ENCODE data around the gene FNDC8. TPM values are rescaled to one million over a fixed set of nuclear protein-coding genes. Genes with fewer than 3 reads are reported as not detected.
"Not testable (repeated sequence)": the region's sequence is repeated elsewhere in the genome, so short reads cannot be mapped to it uniquely, and the experiment has no call there.

The FNDC8 gene
- total and polyA plus RNA-seq, 2 experiments from 2014 or later: not detected

GRCh38 chr17:35089586-35090296 lies 31.7 kb upstream of the FNDC8 start:
- Histone ChIP-seq H3K9me2 (replicated peaks; ENCODE audit: insufficient read depth) (no peaks in the 10 kb centered on the region), H3K9me3 (ENCODE audit: low read depth) (no peaks in the 10 kb centered on the region), H3K4me1 (ENCODE audit: insufficient read depth) (peaks cover 7% of the 10 kb centered on the region), H3K36me3 (replicated peaks; ENCODE audit: insufficient read depth, low read depth) (no peaks in the 10 kb centered on the region), H3K27ac (peak overlapping the region; percentile 59), H3K79me2 (peaks cover 24% of the 10 kb centered on the region), H3K27me3 (no peaks in the 10 kb centered on the region), H3K4me2 (peak overlapping the region; percentile 81), H2AFZ (peak overlapping the region; percentile 72), H4K20me1 (ENCODE audit: insufficient read depth, poor library complexity, severe bottlenecking) (no peaks in the 10 kb centered on the region), H3K4me3 (peak overlapping the region; percentile 24)
- WGBS (ENCODE audit: low lambda C conversion rate, missing lambda C conversion rate): 44% methylated on average over 22 of the region's 22 CpGs
- no peak for TF ChIP-seq EZH2 (IDR thresholded peaks at IDR 0.05; ENCODE audit: borderline replicate concordance)
- no peak for TF ChIP-seq EZH2phosphoT487 (IDR thresholded peaks at IDR 0.05; ENCODE audit: low read depth, severe bottlenecking, unreplicated experiment)
- no peak for TF ChIP-seq CTCF (IDR thresholded peaks at IDR 0.05; ENCODE audit: poor library complexity)
- DNase-seq (ENCODE audit: low spot score): peak; percentile 51

GRCh38 chr17:35090707-35091106 lies 30.7 kb upstream of the FNDC8 start:
- not testable (repeated sequence) for H4K20me1 ChIP-seq (ENCODE audit: insufficient read depth, poor library complexity, severe bottlenecking); H3K36me3 ChIP-seq (replicated peaks; ENCODE audit: insufficient read depth, low read depth); H3K4me3 ChIP-seq; H3K4me1 ChIP-seq (ENCODE audit: insufficient read depth); DNase-seq (ENCODE audit: low spot score); H3K27ac ChIP-seq; H3K9me3 ChIP-seq (ENCODE audit: low read depth); H3K9me2 ChIP-seq (replicated peaks; ENCODE audit: insufficient read depth); H2AFZ ChIP-seq; H3K4me2 ChIP-seq; H3K27me3 ChIP-seq
- H3K79me2 ChIP-seq: peaks cover 15% of the 10 kb centered on the region
- WGBS (ENCODE audit: low lambda C conversion rate, missing lambda C conversion rate): 95% methylated on average over 11 of the region's 11 CpGs

GRCh38 chr17:35094902-35095301 lies 26.5 kb upstream of the FNDC8 start:
- Histone ChIP-seq H3K79me2 (no peaks in the 10 kb centered on the region), H4K20me1 (ENCODE audit: insufficient read depth, poor library complexity, severe bottlenecking) (no peaks in the 10 kb centered on the region), H3K4me2 (no peak overlapping the region), H3K36me3 (replicated peaks; ENCODE audit: insufficient read depth, low read depth) (no peaks in the 10 kb centered on the region), H3K27me3 (no peaks in the 10 kb centered on the region), H2AFZ (no peak overlapping the region), H3K9me2 (replicated peaks; ENCODE audit: insufficient read depth) (no peaks in the 10 kb centered on the region), H3K4me1 (ENCODE audit: insufficient read depth) (no peaks in the 10 kb centered on the region), H3K27ac (no peak overlapping the region), H3K9me3 (ENCODE audit: low read depth) (no peaks in the 10 kb centered on the region), H3K4me3 (no peak overlapping the region)
- TF ChIP-seq EZH2 (IDR thresholded peaks at IDR 0.05; ENCODE audit: borderline replicate concordance): no peak
- TF ChIP-seq EZH2phosphoT487 (IDR thresholded peaks at IDR 0.05; ENCODE audit: low read depth, severe bottlenecking, unreplicated experiment): no peak
- TF ChIP-seq CTCF (IDR thresholded peaks at IDR 0.05; ENCODE audit: poor library complexity): no peak
- DNase-seq (ENCODE audit: low spot score): no peak
- WGBS (ENCODE audit: low lambda C conversion rate, missing lambda C conversion rate): 85% methylated on average over 2 of the region's 2 CpGs

GRCh38 chr17:35095741-35096140 lies 25.7 kb upstream of the FNDC8 start:
- H3K36me3 ChIP-seq (replicated peaks; ENCODE audit: insufficient read depth, low read depth): no peaks in the 10 kb centered on the region
- H2AFZ ChIP-seq: no peak overlapping the region
- no peak overlapping the region for H3K4me3 ChIP-seq
- H3K4me2 ChIP-seq: no peak overlapping the region
- no peaks in the 10 kb centered on the region for H3K9me2 ChIP-seq (replicated peaks; ENCODE audit: insufficient read depth)
- TF ChIP-seq EZH2phosphoT487 (IDR thresholded peaks at IDR 0.05; ENCODE audit: low read depth, severe bottlenecking, unreplicated experiment) (no peak), EZH2 (IDR thresholded peaks at IDR 0.05; ENCODE audit: borderline replicate concordance) (no peak), CTCF (IDR thresholded peaks at IDR 0.05; ENCODE audit: poor library complexity) (no peak)
- no peaks in the 10 kb centered on the region for H3K79me2 ChIP-seq
- DNase-seq (ENCODE audit: low spot score): no peak
- 94% methylated on average over 1 of the region's 1 CpG for WGBS (ENCODE audit: low lambda C conversion rate, missing lambda C conversion rate)
- no peaks in the 10 kb centered on the region for H3K9me3 ChIP-seq (ENCODE audit: low read depth)
- H3K27me3 ChIP-seq: no peaks in the 10 kb centered on the region
- H3K27ac ChIP-seq: no peak overlapping the region
- H4K20me1 ChIP-seq (ENCODE audit: insufficient read depth, poor library complexity, severe bottlenecking): no peaks in the 10 kb centered on the region
- no peaks in the 10 kb centered on the region for H3K4me1 ChIP-seq (ENCODE audit: insufficient read depth)

Measured in hepatocyte (in vitro differentiated cells).